GM12878 (cell line): ENCODE results near the gene KPNA4.

Experiments used
- BRCA1 ChIP-seq: IDR thresholded peaks from 2 replicates; pipeline ENCODE4 v1.6.1; 2011; ENCODE audit warnings: low read depth, low read length, improper control_type of control experiment
- DPF2 ChIP-seq: fragments of 450-650 bp; IDR thresholded peaks from 2 replicates; pipeline ENCODE4 v1.6.1; 2017; ENCODE audit warnings: mild to moderate bottlenecking
- EZH2 ChIP-seq: IDR thresholded peaks from 2 replicates; pipeline ENCODE4 v1.6.1; 2012; ENCODE audit warnings: low read depth, mild to moderate bottlenecking, control low read depth, inconsistent platforms, low read length, borderline replicate concordance; ENCODE audit not compliant: control insufficient read depth
- FOXK2 ChIP-seq: fragments of 450-650 bp; IDR thresholded peaks from 2 replicates; pipeline ENCODE4 v1.6.1; 2017; ENCODE audit warnings: mild to moderate bottlenecking, moderate library complexity
- NBN ChIP-seq: fragments of 450-650 bp; IDR thresholded peaks from 2 replicates; pipeline ENCODE4 v1.6.1; 2016
- POLR2A ChIP-seq: IDR thresholded peaks from 2 replicates; pipeline ENCODE4 v1.6.1; 2011; ENCODE audit warnings: low read depth, mild to moderate bottlenecking, low read length
- RAD21 ChIP-seq: IDR thresholded peaks from 2 replicates; pipeline ENCODE4 v1.6.1; 2011; ENCODE audit warnings: mild to moderate bottlenecking, low read depth, low read length, moderate library complexity; ENCODE audit not compliant: insufficient read depth
- YY1 ChIP-seq: IDR thresholded peaks from 2 replicates; pipeline ENCODE4 v1.6.1; 2011; ENCODE audit warnings: low read depth, mild to moderate bottlenecking, low read length

DNA sequence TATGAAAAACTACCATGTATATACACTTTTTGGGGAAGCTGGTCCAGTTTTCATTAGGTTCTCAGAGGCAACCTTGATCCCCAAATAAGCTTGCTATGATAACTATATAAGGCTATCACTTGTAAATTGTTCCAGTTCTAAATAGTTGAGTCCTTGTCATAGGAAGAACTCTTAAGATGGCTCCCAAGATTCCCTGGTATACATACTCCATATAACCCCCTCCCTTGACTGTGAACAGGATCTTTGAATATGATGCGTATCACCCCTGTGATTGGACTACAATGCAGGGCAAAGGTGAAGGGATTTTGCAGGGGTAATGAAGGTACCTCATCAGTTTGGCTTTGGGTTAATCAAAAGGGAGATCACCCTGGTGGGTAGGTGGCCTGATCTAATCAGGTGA lies 67.2 kb downstream of the KPNA4 start:
- no peak for TF ChIP-seq EZH2
- no peak for TF ChIP-seq FOXK2
- no peak for TF ChIP-seq YY1
- no peak for TF ChIP-seq NBN
- TF ChIP-seq RAD21 = no peak
- TF ChIP-seq POLR2A = no peak
- no peak for TF ChIP-seq DPF2
- no peak for TF ChIP-seq BRCA1
